Endothelial cell of umbilical vein (primary cell): ENCODE data around the gene CFTR. TPM values are rescaled to one million over a fixed set of nuclear protein-coding genes. Genes with fewer than 3 reads are reported as not detected.

Experiments
- BruUV-seq: library from RNA; stranded (reverse); fragments of 400-500 nt; replicated peaks from 2 replicates; lab custom pipeline; 2021; lab: Mats Ljungman, UMichigan
- CTCF ChIA-PET: fragments of 300-600, 350-600 bp; sonication (Branson Sonifier 250); formaldehyde crosslinking; loops from one replicate; lab custom pipeline; 2021; ENCODE audit warnings: antibody characterized with exemption, inconsistent platforms; lab: Charles Lee
- POLR2A ChIA-PET: fragments of 300-600, 350-600 bp; sonication (Branson Sonifier 250); formaldehyde crosslinking; loops from one replicate; lab custom pipeline; 2021; ENCODE audit warnings: antibody characterized with exemption, inconsistent platforms; lab: Charles Lee
- DNase-seq: peaks from one replicate; pipeline ENCODE4 v3.0.0-alpha.2; 2011; ENCODE audit warnings: low read depth, low spot score
- FAIRE-seq: peaks from 2 replicates; lab custom pipeline; 2011; peaks lifted over from hg19 to GRCh38; lab: Jason Lieb, UNC
- H2AFZ ChIP-seq: 2 replicates; pipeline ENCODE4 v1.6.0; 2012; ENCODE audit warnings: low read depth, low read length, control low read depth, inconsistent platforms
- H3K27ac ChIP-seq: 2 replicates; pipeline ENCODE4 v1.5.1; 2011; ENCODE audit warnings: low read depth, mild to moderate bottlenecking, control low read depth, low read length, moderate library complexity; ENCODE audit not compliant: insufficient read depth
- H3K27me3 ChIP-seq, 2 experiments: 2 replicates each; pipeline versions ENCODE4 v1.6.0 to v1.6.1; 2011; ENCODE audit warnings: low read length in 2 of 2, mixed read lengths in 1 of 2; ENCODE audit not compliant: control insufficient read depth in 2 of 2, insufficient read depth in 2 of 2
- H3K36me3 ChIP-seq, 2 experiments: 2 replicates in 1 of 2; 3 replicates in 1 of 2; pipeline ENCODE4 v1.5.1; 2011; ENCODE audit warnings: low read length in 2 of 2, mild to moderate bottlenecking in 1 of 2, moderate library complexity in 1 of 2; ENCODE audit not compliant: control insufficient read depth in 2 of 2, insufficient read depth in 2 of 2; ENCODE audit errors: extremely low read depth in 1 of 2
- H3K4me1 ChIP-seq: 3 replicates; pipeline ENCODE4 v1.5.1; 2011; ENCODE audit warnings: mild to moderate bottlenecking, low read length; ENCODE audit not compliant: control insufficient read depth, insufficient read depth; ENCODE audit errors: extremely low read depth
- H3K4me2 ChIP-seq: 2 replicates; pipeline ENCODE4 v1.6.1; 2011; ENCODE audit warnings: low read length, control low read depth, mixed read lengths; ENCODE audit not compliant: insufficient read depth
- H3K4me3 ChIP-seq, 3 experiments: fragments of 200-600 bp in 1 of 3; sonication (generic), shearing (Covaris generic) in 1 of 3; replicated peaks in 1 of 3; 2 replicates each; pipeline ENCODE4 v1.5.1; 2011 to 2016; ENCODE audit warnings: control low read depth in 3 of 3, low read length in 3 of 3, mild to moderate bottlenecking in 2 of 3, inconsistent platforms in 1 of 3, low read depth in 1 of 3, moderate library complexity in 1 of 3; ENCODE audit not compliant: insufficient read depth in 1 of 3
- H3K79me2 ChIP-seq: 2 replicates; pipeline ENCODE4 v1.6.0; 2012; ENCODE audit warnings: low read length, inconsistent platforms; ENCODE audit not compliant: control insufficient read depth, insufficient read depth
- H3K9ac ChIP-seq: replicated peaks from 2 replicates; pipeline ENCODE3; 2011; ENCODE audit warnings: low read length, control low read depth; ENCODE audit not compliant: insufficient read depth; ENCODE audit errors: extremely low read depth
- H3K9me1 ChIP-seq: replicated peaks from 3 replicates; pipeline ENCODE4 v1.6.0; 2011; ENCODE audit warnings: mild to moderate bottlenecking, low read length; ENCODE audit not compliant: control insufficient read depth, insufficient read depth; ENCODE audit errors: extremely low read depth
- H3K9me3 ChIP-seq: replicated peaks from 2 replicates; pipeline ENCODE4 v1.5.1; 2012; ENCODE audit warnings: low read length, inconsistent platforms; ENCODE audit not compliant: control insufficient read depth, insufficient read depth
- H4K20me1 ChIP-seq: replicated peaks from 2 replicates; pipeline ENCODE3; 2011; ENCODE audit warnings: mild to moderate bottlenecking, low read length; ENCODE audit not compliant: control insufficient read depth, insufficient read depth; ENCODE audit errors: extremely low read depth
- CTCF ChIP-seq, 2 donors: IDR thresholded peaks; 1 replicate in 1 of 2; 2 replicates in 1 of 2; pipeline ENCODE4 v1.5.1; 2011; ENCODE audit warnings: low read length in 2 of 2, mild to moderate bottlenecking in 2 of 2, moderate library complexity in 2 of 2, control low read depth in 1 of 2, inconsistent platforms in 1 of 2, low read depth in 1 of 2; ENCODE audit not compliant: insufficient read depth in 1 of 2; ENCODE audit errors: extremely low read depth in 1 of 2
- EZH2 ChIP-seq: IDR thresholded peaks from 2 replicates; pipeline ENCODE4 v1.6.1; 2012; ENCODE audit warnings: borderline replicate concordance, low read depth, mild to moderate bottlenecking, moderate library complexity, low read length, inconsistent platforms; ENCODE audit not compliant: severe bottlenecking
- FOS ChIP-seq: IDR thresholded peaks from 2 replicates; pipeline ENCODE4 v1.6.1; 2011; ENCODE audit warnings: mild to moderate bottlenecking, low read length, moderate library complexity, borderline replicate concordance; ENCODE audit not compliant: insufficient read depth
- GATA2 ChIP-seq: IDR thresholded peaks from 2 replicates; pipeline ENCODE4 v1.7.0; 2011; ENCODE audit warnings: low read depth, mild to moderate bottlenecking, moderate library complexity, mixed read lengths, low read length; ENCODE audit not compliant: insufficient read length, insufficient read depth
- JUN ChIP-seq: IDR thresholded peaks from 2 replicates; pipeline ENCODE4 v1.6.1; 2011; ENCODE audit warnings: borderline replicate concordance, low read depth; ENCODE audit not compliant: insufficient read length, insufficient read depth
- MAX ChIP-seq: IDR thresholded peaks from 2 replicates; pipeline ENCODE4 v1.6.1; 2011; ENCODE audit not compliant: insufficient read depth, insufficient read length
- MYC ChIP-seq: IDR thresholded peaks from one replicate; pipeline ENCODE4 v1.6.1; 2011; ENCODE audit warnings: mild to moderate bottlenecking, low read depth, low read length
- POLR2A ChIP-seq: IDR thresholded peaks from 2 replicates; pipeline ENCODE4 v1.6.1; 2012; ENCODE audit warnings: low read depth, mild to moderate bottlenecking, control low read depth, low read length
- POLR2AphosphoS5 ChIP-seq: IDR thresholded peaks from 2 replicates; pipeline ENCODE4 v1.6.1; 2012; ENCODE audit warnings: low read depth, mild to moderate bottlenecking, control low read depth, low read length, moderate library complexity; ENCODE audit not compliant: insufficient read depth
- dilution Hi-C: fragments of 300-500 bp; cut with MboI; formaldehyde crosslinking; loops from one replicate; pipeline ENCODE4 v1.15.0; 2019; ENCODE audit warnings: low sequenced_read_pairs; ENCODE audit not compliant: extremely low pct_ligation_motif_present
- intact Hi-C: fragments of 100-400 bp; cut with micrococcal nuclease; formaldehyde crosslinking; loops from one replicate; pipeline ENCODE4 v1.10.0; 2022
- polyA plus RNA-seq, 4 experiments: library from polyadenylated mRNA; depleted of rRNA in 3 of 4; stranded (reverse) in 3 of 4; unstranded in 1 of 4; fragments of >200 nt; gene quantifications; 2 replicates each; pipeline versions ENCODE4 v1.2.1 to v1.2.3, GENCODE V29; 2011 to 2012; ENCODE audit warnings: missing spikeins in 1 of 4
- total RNA-seq: library from RNA; stranded (reverse); gene quantifications from 2 replicates; pipeline ENCODE4 v1.2.3, GENCODE V29; 2021

The CFTR gene
- total and polyA plus RNA-seq, 2 donors (not counting 3 experiments of a cell fraction or from before 2014, with no cell fraction given): 0.03 TPM; not detected in 1

DNA sequence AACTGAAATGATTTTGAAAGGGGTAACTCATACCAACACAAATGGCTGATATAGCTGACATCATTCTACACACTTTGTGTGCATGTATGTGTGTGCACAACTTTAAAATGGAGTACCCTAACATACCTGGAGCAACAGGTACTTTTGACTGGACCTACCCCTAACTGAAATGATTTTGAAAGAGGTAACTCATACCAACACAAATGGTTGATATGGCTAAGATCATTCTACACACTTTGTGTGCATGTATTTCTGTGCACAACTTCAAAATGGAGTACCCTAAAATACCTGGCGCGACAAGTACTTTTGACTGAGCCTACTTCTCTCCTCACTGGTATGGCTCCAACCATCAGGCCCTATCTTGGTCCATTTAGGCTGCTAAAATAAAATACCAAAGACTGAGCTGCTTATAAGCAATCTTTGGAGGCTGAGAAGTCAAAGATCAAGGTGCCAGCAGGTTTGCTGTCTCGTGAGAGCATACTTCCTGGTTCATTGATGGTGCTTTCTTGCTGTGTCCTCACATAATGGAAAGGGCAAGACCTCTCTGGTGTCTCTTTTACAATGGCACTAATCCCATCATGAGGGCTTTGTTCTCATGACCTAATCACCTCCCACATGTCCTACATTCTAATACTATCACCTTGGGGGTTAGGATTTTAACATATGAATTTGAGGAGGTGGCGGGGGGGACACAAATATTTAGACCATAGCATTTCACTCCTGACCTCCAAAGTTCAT lies 173.3 kb downstream of the CFTR start:
- Histone ChIP-seq H3K36me3 (no peaks in the 10 kb centered on the region), H3K27me3 (no peaks in the 10 kb centered on the region), H3K9me3 (no peaks in the 10 kb centered on the region), H3K9ac (no peak overlapping the region), H3K9me1 (no peaks in the 10 kb centered on the region), H4K20me1 (no peaks in the 10 kb centered on the region), H3K79me2 (no peaks in the 10 kb centered on the region), H3K27ac (no peak overlapping the region), H3K4me3 (no peak overlapping the region), H3K4me2 (no peak overlapping the region), H2AFZ (no peak overlapping the region), H3K4me1 (no peaks in the 10 kb centered on the region)
- dilution Hi-C loops (no loop called here), intact Hi-C loops (no loop called here)
- FAIRE-seq (no peak), DNase-seq (no peak)
- BruUV-seq: no TSS peak
- CTCF ChIA-PET: no interaction called here
- TF ChIP-seq EZH2: no peak
- TF ChIP-seq FOS: no peak
- no peak for TF ChIP-seq MAX
- no peak for TF ChIP-seq GATA2
- no peak for TF ChIP-seq JUN
- TF ChIP-seq POLR2AphosphoS5: no peak
- no peak for TF ChIP-seq POLR2A
- no peak for TF ChIP-seq MYC
- TF ChIP-seq CTCF (IDR thresholded peaks at IDR 0.05; ENCODE audit: extremely low read depth in 1 of 2, insufficient read depth in 1 of 2, low read depth in 1 of 2, low read length in 2 of 2): no peak
- POLR2A ChIA-PET: no interaction called here
